Liver (tissue), 9 donors: ENCODE measurements around the gene KCTD2. TPM values are rescaled to one million over a fixed set of nuclear protein-coding genes. Genes with fewer than 3 reads are reported as not detected.

Source experiments
- DNase-seq: peaks from one replicate; pipeline ENCODE4 v3.0.0-alpha.2; 2017; ENCODE audit warnings: low spot score
- H3K27ac ChIP-seq, 2 donors: one replicate each; pipeline ENCODE4 v1.7.0; 2013; ENCODE audit warnings: inconsistent platforms in 2 of 2, low read length in 2 of 2, control low read depth in 1 of 2, low read depth in 1 of 2, mild to moderate bottlenecking in 1 of 2
- H3K27me3 ChIP-seq, 4 donors: one replicate each; pipeline versions ENCODE4 v1.6.1 to v1.7.0; 2013; ENCODE audit warnings: low read length in 3 of 4, inconsistent platforms in 1 of 4, mild to moderate bottlenecking in 1 of 4, moderate library complexity in 1 of 4; ENCODE audit not compliant: control insufficient read depth in 4 of 4, insufficient read depth in 4 of 4
- H3K36me3 ChIP-seq, 4 donors: one replicate each; pipeline versions ENCODE4 v1.6.1 to v1.7.0; 2013; ENCODE audit warnings: low read length in 3 of 4, mild to moderate bottlenecking in 3 of 4, low read depth in 1 of 4, moderate library complexity in 1 of 4; ENCODE audit not compliant: control insufficient read depth in 4 of 4, insufficient read depth in 3 of 4
- H3K4me1 ChIP-seq, 4 donors: one replicate each; pipeline versions ENCODE4 v1.6.1 to v1.7.0; 2013; ENCODE audit warnings: low read length in 3 of 4, mild to moderate bottlenecking in 3 of 4, moderate library complexity in 1 of 4; ENCODE audit not compliant: control insufficient read depth in 4 of 4, insufficient read depth in 4 of 4
- H3K4me3 ChIP-seq, 3 donors: one replicate each; pipeline versions ENCODE4 v1.6.1 to v1.7.0; 2013; ENCODE audit warnings: low read length in 3 of 3, control low read depth in 1 of 3, low read depth in 1 of 3, mild to moderate bottlenecking in 1 of 3
- H3K9ac ChIP-seq, 2 donors: one replicate each; pipeline ENCODE4 v1.7.0; 2013; ENCODE audit warnings: low read length in 2 of 2, mild to moderate bottlenecking in 2 of 2, moderate library complexity in 2 of 2, control low read depth in 1 of 2, low read depth in 1 of 2
- H3K9me3 ChIP-seq, 4 donors: one replicate each; pipeline versions ENCODE4 v1.6.1 to v1.7.0; 2013; ENCODE audit warnings: low read length in 3 of 4; ENCODE audit not compliant: control insufficient read depth in 4 of 4
- FOXA1 ChIP-seq: IDR thresholded peaks from 2 replicates; pipeline ENCODE4 v1.6.1; 2016; ENCODE audit warnings: antibody characterized with exemption
- GABPA ChIP-seq, 2 donors: IDR thresholded peaks in 1 of 2; conservative IDR thresholded peaks in 1 of 2; 2 replicates each; pipeline ENCODE4 v1.6.1; 2016; ENCODE audit warnings: antibody characterized with exemption in 2 of 2, mild to moderate bottlenecking in 1 of 2, moderate library complexity in 1 of 2
- HNF4A ChIP-seq, 2 donors: conservative IDR thresholded peaks; 2 replicates each; pipeline ENCODE4 v1.6.1; 2016; ENCODE audit warnings: antibody characterized with exemption in 2 of 2, mild to moderate bottlenecking in 2 of 2
- HNF4G ChIP-seq: IDR thresholded peaks from 2 replicates; pipeline ENCODE4 v1.6.1; 2016; ENCODE audit warnings: antibody characterized with exemption
- JUND ChIP-seq, 2 donors: IDR thresholded peaks; 2 replicates each; pipeline ENCODE4 v1.6.1; 2016; ENCODE audit warnings: antibody characterized with exemption in 2 of 2
- NR2F2 ChIP-seq: IDR thresholded peaks from 2 replicates; pipeline ENCODE4 v1.6.1; 2016; ENCODE audit warnings: antibody characterized with exemption
- RAD21 ChIP-seq, 2 donors: IDR thresholded peaks; 2 replicates each; pipeline ENCODE4 v1.6.1; 2016; ENCODE audit warnings: antibody characterized with exemption in 2 of 2, mild to moderate bottlenecking in 2 of 2
- RXRA ChIP-seq, 2 donors: IDR thresholded peaks; 2 replicates each; pipeline ENCODE4 v1.6.1; 2017 to 2018; ENCODE audit warnings: antibody characterized with exemption in 2 of 2, mild to moderate bottlenecking in 1 of 2
- SP1 ChIP-seq: IDR thresholded peaks from 2 replicates; pipeline ENCODE4 v1.6.1; 2018; ENCODE audit warnings: antibody characterized with exemption, mild to moderate bottlenecking
- YY1 ChIP-seq: IDR thresholded peaks from 2 replicates; pipeline ENCODE4 v1.6.1; 2016; ENCODE audit warnings: antibody characterized with exemption, mild to moderate bottlenecking
- WGBS: extraction: QIAGEN DNeasy Blood & Tissue Kit; methylation state at CpG from one replicate; pipeline ENCODE4 v1.1.7; 2013; 5-methylcytosine and 5-hydroxymethylcytosine counted together
- polyA plus RNA-seq, 2 donors: library from polyadenylated mRNA; stranded (reverse) in 1 of 2; unstranded in 1 of 2; fragments of 200-250 nt in 1 of 2; fragments of >200 nt in 1 of 2; fragmentation: Nextera tagmentation in 1 of 2; extraction: Ambion mirVana in 1 of 2; gene quantifications; one replicate each; pipeline versions ENCODE4 v1.2.1 to v1.2.3, GENCODE V29; 2013 to 2015
- total RNA-seq, 2 donors: library from RNA; depleted of rRNA; stranded (reverse); fragments of >200 nt; gene quantifications; one replicate each; pipeline ENCODE4 v1.2.3, GENCODE V29; 2014
- TF ChIP-seq, protein P1 (sequence below): IDR thresholded peaks from 2 replicates; pipeline ENCODE4 v1.6.1; 2016; ENCODE audit warnings: antibody characterized with exemption
- TF ChIP-seq, protein P2 (sequence below): IDR thresholded peaks from 2 replicates; pipeline ENCODE4 v1.6.1; 2016; ENCODE audit warnings: antibody characterized with exemption
- TF ChIP-seq, protein P3 (sequence below): IDR thresholded peaks from 2 replicates; pipeline ENCODE4 v1.6.1; 2016; ENCODE audit warnings: antibody characterized with exemption
- TF ChIP-seq, protein P4 (sequence below): fragments of 150-350 bp; IDR thresholded peaks from 2 replicates; pipeline ENCODE4 v1.5.1; 2017; ENCODE audit warnings: improper control_type of control experiment, low read depth, low read length; ENCODE audit not compliant: missing input control
- TF ChIP-seq, protein P5 (sequence below): IDR thresholded peaks from 2 replicates; pipeline ENCODE4 v1.6.1; 2016; ENCODE audit warnings: antibody characterized with exemption, mild to moderate bottlenecking
- donor health status: healthy.
- donor health status: healthy.
- donor health status: healthy.
- donor health status: healthy.
- donor health status: healthy.

KCTD2 gene
- total and polyA plus RNA-seq, 4 donors: 2.4 to 8.2 (median 6.4) TPM

DNA sequence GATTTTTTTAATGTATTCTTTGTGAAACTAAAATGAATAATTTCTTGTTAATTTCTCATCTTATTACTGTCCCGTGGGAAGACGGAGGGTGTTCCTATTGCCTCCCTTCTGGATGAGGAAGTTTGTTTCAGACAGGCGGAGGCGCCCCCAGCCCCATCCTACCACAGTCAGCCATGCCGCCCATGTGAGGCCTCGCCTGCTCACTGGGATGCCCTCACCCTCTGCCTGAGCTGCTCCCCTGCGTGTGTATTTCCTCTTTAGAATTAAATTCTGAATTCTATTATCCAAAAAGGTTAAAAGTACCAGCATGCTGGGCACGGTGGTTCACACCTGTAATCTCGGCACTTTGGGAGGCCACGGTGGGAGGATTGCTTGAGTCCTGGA is 14.0 kb downstream of the KCTD2 start:
- no peaks in the 10 kb centered on the region for H3K9me3 ChIP-seq
- no peak overlapping the region for H3K27ac ChIP-seq
- WGBS: 97% methylated on average over 10 of the region's 10 CpGs
- TF ChIP-seq YY1 (no peak), RAD21 (IDR thresholded peaks at IDR 0.05) (no peak), RXRA (IDR thresholded peaks at IDR 0.05) (no peak), NR2F2 (no peak), GABPA (IDR thresholded peaks at IDR 0.05 in 1 of 2, conservative IDR thresholded peaks at IDR 0.05 in 1 of 2) (no peak)
- TF ChIP-seq, protein P1, sequence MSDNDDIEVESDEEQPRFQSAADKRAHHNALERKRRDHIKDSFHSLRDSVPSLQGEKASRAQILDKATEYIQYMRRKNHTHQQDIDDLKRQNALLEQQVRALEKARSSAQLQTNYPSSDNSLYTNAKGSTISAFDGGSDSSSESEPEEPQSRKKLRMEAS: no peak
- peaks cover 0 to 11% (median 5%) of the 10 kb centered on the region in 4 donors for H3K4me1 ChIP-seq
- peaks cover 13 to 34% (median 21%) of the 10 kb centered on the region in 4 donors for H3K36me3 ChIP-seq
- no peak overlapping the region for H3K4me3 ChIP-seq
- H3K27me3 ChIP-seq: no peaks in the 10 kb centered on the region
- H3K9ac ChIP-seq: no peak overlapping the region
- DNase-seq: no peak

DNA sequence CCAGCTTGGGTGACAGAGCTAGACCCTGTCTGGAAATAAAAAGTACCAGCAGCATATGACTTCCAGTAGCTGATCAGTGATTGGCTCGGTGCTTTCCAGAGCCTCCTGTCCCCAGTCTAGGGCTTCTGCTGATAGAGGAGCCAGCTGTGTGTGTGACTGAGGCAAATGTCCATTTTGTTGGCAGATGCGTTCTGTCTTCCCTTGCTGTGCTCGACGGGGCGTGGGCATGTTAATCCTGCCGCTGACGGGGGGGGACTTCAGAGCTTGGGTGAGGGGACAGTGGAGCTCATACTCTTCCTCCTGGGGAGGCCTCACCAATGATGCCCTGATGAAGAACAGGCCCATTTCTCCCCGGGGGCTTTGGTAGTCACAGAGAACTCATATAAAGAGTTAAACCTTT is 14.6 kb downstream of the KCTD2 start:
- Histone ChIP-seq H3K9ac (no peak overlapping the region), H3K9me3 (no peaks in the 10 kb centered on the region), H3K27me3 (no peaks in the 10 kb centered on the region), H3K4me3 (no peak overlapping the region), H3K27ac (no peak overlapping the region), H3K36me3 (peaks cover 13 to 30% (median 19%) of the 10 kb centered on the region in 4 donors), H3K4me1 (peaks cover 0 to 11% (median 5%) of the 10 kb centered on the region in 4 donors)
- 93% methylated on average over 8 of the region's 8 CpGs for WGBS
- TF ChIP-seq RXRA (IDR thresholded peaks at IDR 0.05) (no peak), YY1 (no peak), SP1 (no peak), GABPA (IDR thresholded peaks at IDR 0.05 in 1 of 2, conservative IDR thresholded peaks at IDR 0.05 in 1 of 2) (no peak), NR2F2 (no peak)
- TF ChIP-seq, protein P2, sequence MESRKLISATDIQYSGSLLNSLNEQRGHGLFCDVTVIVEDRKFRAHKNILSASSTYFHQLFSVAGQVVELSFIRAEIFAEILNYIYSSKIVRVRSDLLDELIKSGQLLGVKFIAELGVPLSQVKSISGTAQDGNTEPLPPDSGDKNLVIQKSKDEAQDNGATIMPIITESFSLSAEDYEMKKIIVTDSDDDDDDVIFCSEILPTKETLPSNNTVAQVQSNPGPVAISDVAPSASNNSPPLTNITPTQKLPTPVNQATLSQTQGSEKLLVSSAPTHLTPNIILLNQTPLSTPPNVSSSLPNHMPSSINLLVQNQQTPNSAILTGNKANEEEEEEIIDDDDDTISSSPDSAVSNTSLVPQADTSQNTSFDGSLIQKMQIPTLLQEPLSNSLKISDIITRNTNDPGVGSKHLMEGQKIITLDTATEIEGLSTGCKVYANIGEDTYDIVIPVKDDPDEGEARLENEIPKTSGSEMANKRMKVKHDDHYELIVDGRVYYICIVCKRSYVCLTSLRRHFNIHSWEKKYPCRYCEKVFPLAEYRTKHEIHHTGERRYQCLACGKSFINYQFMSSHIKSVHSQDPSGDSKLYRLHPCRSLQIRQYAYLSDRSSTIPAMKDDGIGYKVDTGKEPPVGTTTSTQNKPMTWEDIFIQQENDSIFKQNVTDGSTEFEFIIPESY: no peak
- TF ChIP-seq, protein P3, sequence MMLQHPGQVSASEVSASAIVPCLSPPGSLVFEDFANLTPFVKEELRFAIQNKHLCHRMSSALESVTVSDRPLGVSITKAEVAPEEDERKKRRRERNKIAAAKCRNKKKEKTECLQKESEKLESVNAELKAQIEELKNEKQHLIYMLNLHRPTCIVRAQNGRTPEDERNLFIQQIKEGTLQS: no peak
- TF ChIP-seq, protein P1: no peak
- no peak for DNase-seq

DNA sequence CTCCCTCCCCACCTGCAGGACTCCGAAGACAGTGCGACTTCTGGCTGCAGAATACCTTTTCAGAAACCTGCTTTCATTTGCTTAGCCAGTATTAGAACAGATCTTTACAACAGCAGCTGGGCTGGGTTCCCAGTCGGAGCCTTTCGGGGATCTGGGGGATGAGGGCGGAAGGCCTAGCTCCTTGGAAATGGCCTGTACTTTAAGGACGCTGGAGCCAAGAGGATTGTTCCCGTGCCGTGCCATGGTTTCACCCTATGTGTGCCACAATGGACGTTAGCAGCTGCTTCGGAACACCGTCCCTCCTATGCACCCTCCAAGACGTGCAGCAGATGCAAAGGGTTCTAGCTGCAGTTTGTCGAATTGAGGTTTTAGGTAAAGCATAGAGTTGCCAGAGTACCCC is 16.2 kb downstream of the KCTD2 start:
- no peak overlapping the region for H3K27ac ChIP-seq
- 95% methylated on average over 13 of the region's 13 CpGs for WGBS
- no peak overlapping the region for H3K9ac ChIP-seq
- no peak for DNase-seq
- no peaks in the 10 kb centered on the region for H3K9me3 ChIP-seq
- peaks cover 0 to 11% (median 5%) of the 10 kb centered on the region in 4 donors for H3K4me1 ChIP-seq
- H3K27me3 ChIP-seq: no peaks in the 10 kb centered on the region
- no peak overlapping the region for H3K4me3 ChIP-seq
- H3K36me3 ChIP-seq: peaks cover 11 to 29% (median 19%) of the 10 kb centered on the region in 4 donors
- TF ChIP-seq, protein P4, sequence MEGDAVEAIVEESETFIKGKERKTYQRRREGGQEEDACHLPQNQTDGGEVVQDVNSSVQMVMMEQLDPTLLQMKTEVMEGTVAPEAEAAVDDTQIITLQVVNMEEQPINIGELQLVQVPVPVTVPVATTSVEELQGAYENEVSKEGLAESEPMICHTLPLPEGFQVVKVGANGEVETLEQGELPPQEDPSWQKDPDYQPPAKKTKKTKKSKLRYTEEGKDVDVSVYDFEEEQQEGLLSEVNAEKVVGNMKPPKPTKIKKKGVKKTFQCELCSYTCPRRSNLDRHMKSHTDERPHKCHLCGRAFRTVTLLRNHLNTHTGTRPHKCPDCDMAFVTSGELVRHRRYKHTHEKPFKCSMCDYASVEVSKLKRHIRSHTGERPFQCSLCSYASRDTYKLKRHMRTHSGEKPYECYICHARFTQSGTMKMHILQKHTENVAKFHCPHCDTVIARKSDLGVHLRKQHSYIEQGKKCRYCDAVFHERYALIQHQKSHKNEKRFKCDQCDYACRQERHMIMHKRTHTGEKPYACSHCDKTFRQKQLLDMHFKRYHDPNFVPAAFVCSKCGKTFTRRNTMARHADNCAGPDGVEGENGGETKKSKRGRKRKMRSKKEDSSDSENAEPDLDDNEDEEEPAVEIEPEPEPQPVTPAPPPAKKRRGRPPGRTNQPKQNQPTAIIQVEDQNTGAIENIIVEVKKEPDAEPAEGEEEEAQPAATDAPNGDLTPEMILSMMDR: no peak
- no peak for TF ChIP-seq SP1
- TF ChIP-seq RAD21 (IDR thresholded peaks at IDR 0.05): no peak
- TF ChIP-seq, protein P5, sequence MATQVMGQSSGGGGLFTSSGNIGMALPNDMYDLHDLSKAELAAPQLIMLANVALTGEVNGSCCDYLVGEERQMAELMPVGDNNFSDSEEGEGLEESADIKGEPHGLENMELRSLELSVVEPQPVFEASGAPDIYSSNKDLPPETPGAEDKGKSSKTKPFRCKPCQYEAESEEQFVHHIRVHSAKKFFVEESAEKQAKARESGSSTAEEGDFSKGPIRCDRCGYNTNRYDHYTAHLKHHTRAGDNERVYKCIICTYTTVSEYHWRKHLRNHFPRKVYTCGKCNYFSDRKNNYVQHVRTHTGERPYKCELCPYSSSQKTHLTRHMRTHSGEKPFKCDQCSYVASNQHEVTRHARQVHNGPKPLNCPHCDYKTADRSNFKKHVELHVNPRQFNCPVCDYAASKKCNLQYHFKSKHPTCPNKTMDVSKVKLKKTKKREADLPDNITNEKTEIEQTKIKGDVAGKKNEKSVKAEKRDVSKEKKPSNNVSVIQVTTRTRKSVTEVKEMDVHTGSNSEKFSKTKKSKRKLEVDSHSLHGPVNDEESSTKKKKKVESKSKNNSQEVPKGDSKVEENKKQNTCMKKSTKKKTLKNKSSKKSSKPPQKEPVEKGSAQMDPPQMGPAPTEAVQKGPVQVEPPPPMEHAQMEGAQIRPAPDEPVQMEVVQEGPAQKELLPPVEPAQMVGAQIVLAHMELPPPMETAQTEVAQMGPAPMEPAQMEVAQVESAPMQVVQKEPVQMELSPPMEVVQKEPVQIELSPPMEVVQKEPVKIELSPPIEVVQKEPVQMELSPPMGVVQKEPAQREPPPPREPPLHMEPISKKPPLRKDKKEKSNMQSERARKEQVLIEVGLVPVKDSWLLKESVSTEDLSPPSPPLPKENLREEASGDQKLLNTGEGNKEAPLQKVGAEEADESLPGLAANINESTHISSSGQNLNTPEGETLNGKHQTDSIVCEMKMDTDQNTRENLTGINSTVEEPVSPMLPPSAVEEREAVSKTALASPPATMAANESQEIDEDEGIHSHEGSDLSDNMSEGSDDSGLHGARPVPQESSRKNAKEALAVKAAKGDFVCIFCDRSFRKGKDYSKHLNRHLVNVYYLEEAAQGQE: no peak
- TF ChIP-seq FOXA1: no peak
- no peak for TF ChIP-seq RXRA (IDR thresholded peaks at IDR 0.05)
- TF ChIP-seq, protein P3: no peak
- TF ChIP-seq YY1: no peak
- no peak for TF ChIP-seq NR2F2
- TF ChIP-seq JUND (IDR thresholded peaks at IDR 0.05): no peak
- TF ChIP-seq, protein P2: no peak
- TF ChIP-seq HNF4A (conservative IDR thresholded peaks at IDR 0.05): no peak
- TF ChIP-seq HNF4G: no peak
- no peak for TF ChIP-seq GABPA (IDR thresholded peaks at IDR 0.05 in 1 of 2, conservative IDR thresholded peaks at IDR 0.05 in 1 of 2)
